NCI-H446 treated with DMSO at 0.1 percent for 48 hours (cell line): ENCODE data around the gene SH3GL1.

Experiments used
- DNase-seq: peaks from one replicate; lab custom pipeline; 2025; lab: John Stamatoyannopoulos, UW

SH3GL1 gene

DNA sequence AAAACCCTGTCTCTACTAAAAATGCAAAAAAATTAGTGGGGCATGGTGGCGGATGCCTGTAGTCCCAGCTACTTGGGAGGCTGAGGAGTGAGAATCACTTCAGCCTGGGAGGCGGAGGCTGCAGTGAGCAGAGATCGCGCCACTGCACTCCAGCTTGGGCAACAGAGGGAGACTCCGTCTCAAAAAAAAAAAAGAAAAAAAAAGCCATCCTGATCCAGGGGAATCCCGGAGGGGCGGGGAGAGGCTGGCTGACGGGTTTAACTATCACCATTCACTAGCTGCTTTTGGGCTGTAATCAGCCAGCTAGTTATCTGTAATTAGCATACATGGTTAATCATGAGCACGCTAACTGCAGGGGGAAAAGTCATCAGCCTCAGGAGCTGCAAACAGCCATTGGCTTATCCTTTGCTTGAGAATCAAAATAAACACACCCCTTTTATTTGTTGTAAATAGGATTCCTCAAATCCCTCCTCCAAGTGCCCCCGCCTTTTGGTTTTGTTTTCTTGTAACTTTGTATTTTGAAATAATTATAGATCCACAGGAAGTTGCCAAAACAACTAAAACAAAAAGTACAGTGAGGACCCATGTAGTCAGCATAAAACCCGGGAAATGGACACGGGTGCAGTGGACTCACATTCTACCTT is 86.4 kb downstream of the SH3GL1 start:
- DNase-seq, result no peak
